NCI-H226 (cell line): Measurements from ENCODE around the gene SLC44A1.

Experiments used
- DNase-seq: peaks from one replicate; pipeline ENCODE4 v3.0.0-alpha.2; 2015

The SLC44A1 gene

DNA sequence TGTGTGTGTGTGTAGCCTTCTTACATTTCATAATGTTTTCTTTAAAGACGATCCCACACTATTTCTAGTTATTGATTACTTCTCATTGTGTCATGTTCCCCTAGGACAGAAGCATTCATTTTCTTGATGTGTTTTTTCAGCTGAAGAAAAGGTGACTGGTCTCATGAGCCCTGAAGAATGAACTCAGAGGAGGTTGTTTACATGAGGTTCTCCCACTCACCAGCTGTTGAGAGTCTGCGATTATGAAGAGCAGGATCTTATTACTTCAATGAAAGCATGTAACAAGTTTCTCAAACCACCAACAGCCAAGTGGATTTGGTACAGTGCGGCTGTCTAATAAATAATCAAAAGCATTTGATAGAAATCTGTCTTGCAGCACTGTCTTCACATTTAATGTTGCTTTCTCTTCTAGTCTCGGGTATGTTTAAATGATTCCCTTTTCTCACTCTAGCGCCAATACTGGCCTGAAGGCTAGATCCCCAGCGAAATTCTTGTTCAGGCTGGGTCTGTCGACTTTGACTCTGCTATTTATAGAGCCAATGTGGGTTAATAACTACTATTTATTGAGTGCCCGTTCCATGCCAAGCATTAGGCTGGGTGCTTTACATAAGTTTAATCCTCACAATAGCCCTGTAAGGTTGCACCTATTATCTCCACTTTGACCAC lies 193.8 kb downstream of the SLC44A1 start:
- peak; percentile 40 for DNase-seq

DNA sequence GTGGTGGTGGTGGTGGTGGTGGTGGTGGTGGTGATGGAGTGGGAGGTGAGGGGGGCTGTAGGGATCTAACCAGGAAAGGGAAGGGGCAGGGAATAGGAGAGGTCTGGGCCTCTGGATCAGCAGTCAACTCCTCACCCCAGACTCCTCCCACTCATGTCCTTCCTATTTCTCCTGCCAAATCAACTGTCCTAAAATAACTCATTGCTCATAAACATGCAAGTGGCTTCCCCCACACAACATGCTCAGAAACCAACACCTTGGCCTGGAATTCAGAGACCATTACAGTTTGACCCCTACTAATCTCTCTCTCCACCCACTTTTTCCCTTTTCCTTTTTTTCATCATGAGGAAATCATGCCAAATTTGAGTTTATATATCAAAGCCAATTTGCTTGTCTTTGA lies 195.0 kb downstream of the SLC44A1 start:
- peak; percentile 16 for DNase-seq

DNA sequence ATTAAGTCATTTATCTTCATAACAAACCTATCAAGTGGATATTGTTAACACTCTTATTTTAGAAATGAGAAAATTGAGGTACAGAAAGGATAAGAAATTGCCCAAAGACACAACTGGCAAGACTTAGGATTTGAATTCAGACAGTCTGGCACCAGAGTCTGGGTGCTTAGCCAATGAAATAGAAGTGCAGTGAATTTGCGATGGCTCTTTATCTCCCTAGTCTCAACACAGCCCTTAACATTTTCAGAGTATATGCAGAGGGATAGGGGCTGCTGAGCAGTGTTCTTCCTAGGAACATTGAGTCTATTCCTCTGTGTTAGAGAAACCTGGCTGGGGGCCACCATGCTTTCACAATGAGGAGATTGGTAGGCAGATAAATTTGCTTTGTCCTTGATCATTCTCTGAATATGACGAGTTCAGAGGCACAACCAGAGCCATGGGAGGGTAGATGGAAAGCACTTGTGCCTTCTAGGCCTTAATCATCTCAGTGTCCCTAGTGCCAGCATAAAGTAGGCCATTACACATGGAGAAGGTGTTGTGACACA lies 197.2 kb downstream of the SLC44A1 start:
- no peak for DNase-seq

DNA sequence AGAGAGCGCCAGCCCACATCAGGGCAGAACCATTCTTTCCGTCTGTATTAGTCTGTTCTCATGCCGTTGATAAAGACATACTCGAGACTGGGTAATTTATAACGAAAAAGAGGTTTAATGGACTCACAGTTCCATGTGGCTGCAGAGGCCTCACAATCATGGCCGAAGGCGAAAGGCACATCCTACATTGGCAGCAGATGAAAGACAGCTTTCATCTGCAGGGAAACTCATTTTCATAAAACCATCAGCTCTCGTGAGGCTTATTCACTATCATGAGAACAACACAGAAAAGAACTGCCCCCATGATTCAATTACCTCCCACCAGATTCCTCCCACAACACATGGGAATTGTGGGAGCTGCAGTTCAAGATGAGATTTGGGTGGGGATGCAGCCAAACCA lies 198.7 kb downstream of the SLC44A1 start:
- DNase-seq, result no peak

DNA sequence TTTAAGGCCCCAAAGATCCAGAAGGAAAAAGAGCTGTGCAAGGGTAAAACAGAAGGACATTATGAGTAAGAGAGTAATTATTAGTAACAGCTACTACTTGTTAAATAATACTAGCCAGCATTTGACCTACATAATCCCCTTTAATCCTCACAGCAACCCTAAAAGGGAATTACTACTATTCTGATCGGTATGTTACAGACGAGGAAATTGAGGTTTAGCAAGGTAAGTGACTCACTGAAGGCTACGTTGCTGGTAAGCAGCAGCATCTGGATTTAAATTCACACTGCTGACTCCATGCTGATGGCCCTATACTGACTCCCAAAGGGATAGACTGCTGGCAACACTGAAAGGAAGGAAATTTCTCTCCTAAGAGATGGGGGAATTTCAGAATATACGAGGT lies 199.7 kb downstream of the SLC44A1 start:
- no peak for DNase-seq

DNA sequence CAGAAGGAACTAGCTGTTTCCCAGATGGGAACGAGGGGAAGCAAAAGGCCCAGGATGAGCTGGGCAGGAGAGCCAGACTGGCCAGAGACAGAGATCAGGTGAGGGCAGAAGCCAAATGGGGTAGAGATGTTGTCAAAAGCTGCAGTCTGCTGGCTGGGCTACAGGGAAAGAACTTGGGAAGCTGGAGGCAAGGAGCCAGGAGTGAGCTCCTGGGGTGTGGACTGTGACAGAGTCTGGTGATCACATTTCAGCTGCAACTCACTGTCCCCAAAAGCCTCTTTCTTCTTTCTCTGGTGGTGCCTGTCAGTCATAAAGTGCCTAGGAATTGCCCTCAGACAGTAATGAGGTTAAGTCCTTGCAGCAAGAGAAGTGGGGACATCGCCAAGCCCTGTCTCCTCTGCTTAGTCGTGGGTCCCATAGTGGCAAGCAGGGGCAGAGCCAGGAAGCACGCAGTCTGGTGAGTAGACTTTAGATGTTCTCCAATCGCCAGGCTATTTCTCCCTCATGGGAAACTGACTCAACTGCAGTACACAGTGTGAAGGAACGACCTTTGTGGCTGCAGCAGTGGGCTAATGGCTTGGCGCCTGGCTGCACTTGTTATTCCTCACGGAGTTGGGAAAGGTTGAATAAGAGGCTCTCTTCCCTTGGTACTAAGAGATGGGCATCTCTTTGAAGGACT lies 200.9 kb downstream of the SLC44A1 start:
- no peak for DNase-seq

DNA sequence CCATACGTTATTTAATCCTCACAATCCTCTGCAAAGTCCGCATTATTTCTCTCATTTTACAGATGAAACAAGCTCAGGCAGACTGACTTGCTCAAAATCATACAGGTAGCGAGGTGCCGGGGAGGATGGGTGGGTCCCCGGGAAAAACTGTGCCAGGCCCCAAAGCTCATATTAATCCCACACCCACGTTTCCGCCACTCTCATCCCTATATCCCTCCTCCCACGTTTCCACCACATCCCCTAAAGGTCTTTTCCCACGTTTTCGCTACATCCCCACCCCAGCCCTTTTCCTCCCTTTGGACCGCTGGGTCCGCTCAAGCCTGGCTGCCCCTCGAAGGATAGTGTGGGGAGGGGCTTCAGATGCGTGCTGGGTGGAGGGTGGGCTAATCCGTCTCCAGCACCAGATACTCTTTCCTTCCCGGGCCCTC lies 202.9 kb downstream of the SLC44A1 start:
- no peak for DNase-seq

DNA sequence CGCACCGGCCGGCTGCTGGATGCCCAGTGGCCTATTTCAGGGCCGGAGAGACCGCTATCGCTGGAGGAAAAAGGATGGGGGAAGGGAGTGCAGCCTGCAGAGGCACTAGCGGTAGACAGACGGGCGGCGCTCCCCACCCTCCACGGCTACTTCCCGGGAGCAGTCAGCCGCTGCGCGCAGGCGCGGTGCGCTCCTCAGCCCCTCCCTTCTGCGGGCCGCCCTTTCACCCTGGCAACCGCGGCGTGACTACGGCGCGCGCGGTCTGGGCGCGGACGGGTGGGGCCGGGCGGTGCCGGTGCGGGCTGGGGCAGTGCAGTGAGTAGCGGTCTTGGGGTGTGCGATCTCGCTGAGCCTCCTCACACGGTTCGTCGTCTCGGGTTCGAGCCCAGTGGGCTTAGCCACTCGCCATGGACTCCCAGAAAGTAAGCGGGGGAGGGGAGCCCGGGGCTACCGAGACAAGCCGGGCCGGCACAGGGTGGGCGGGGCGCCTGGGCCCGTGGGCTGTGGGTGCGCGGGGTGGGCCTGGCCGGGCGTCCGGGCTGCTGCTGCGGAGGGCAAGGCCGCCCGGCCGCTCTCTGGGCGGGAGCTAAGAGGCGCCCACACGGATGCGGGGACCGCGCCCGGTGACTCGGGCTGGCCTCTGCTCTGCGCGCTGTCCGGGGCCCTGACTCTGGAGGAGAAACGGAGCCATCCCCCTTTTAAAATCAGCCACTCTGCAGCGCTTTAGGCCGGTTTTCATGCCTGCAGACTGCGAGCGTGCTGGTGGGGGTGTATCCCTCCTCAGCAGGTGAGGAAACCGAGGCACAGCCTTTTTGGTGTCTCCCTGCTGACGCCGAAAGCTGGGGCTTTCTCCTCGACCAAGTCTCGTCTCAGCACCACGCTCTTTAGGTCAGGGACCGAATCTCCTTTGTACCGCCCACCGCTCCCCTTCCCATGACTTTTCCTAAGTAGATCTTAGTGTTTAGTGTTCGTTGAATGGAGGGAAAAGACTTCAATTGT lies 203.7 kb downstream of the SLC44A1 start, which contains the start of gene FSD1L:
FSD1L (plus strand) TSS at position 221 of the 999 bp plus-strand sequence; CDS start at position 408, 187 bp downstream.
- peak; percentile 90 for DNase-seq

DNA sequence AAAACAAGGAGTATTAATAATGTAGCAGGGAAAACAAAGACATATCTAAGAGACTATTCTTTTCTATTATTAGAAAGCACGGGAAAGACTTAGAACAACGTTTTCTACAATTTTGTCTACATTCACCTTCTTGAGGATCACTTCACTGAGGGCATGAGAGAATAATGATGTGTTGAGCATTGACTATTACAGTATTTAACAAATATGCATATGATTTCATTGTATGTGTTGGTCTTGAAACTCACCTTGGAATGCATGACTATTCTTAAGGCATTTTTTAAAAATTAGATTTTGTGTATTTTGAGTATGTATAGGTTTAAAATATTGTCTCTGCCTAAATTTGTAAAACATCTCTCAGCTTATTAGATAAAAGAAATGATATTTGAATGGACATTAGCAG lies 204.6 kb downstream of the SLC44A1 start:
- DNase-seq, result no peak

DNA sequence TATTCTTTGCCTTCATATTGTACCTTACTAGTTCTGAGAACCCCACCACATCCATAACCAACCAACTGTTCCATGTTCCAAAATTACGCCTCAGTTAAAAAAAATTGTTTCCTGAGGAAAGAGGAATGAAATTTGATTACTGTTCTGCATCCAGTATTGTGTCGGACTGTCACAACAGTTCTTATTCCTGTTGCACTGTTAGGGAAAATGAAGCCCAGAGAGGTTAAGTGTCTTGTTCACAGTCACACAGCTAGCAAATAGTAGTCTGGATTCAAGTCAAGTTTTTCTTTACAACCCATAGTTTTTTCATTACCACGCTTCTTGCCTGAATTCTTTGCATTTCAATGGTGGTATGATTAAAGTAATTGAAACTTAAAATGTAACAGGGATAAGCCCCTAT lies 207.7 kb downstream of the SLC44A1 start:
- no peak for DNase-seq

DNA sequence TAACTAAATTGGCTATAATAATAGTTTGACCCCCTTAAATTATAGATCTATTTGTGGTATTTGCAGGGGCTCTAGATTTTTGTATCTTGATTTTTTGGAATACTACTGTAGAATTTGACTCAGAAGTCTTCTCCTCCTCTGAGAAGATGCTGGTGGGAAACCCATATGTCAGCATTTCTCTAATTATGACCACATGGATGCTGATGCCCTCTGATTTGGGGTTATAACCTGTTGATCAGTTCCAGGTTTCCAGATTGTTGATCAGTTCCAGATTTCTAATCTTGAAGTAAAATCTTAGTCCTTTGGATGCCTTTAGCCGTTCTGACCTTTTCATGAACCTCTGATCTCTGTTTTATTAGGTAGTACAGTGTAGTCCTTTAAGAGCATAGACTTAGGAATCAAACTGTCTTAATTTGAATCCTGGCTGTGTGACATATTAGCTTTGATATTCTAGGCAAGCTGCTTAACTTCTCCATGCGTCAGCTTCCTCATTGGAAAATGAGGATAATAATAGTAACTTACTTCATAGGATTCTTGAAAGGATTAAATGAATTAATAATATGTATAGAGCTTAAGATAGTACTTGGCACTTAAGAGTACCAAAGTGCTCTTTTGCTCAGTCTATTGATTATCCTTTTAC lies 211.5 kb downstream of the SLC44A1 start:
- DNase-seq, result no peak

DNA sequence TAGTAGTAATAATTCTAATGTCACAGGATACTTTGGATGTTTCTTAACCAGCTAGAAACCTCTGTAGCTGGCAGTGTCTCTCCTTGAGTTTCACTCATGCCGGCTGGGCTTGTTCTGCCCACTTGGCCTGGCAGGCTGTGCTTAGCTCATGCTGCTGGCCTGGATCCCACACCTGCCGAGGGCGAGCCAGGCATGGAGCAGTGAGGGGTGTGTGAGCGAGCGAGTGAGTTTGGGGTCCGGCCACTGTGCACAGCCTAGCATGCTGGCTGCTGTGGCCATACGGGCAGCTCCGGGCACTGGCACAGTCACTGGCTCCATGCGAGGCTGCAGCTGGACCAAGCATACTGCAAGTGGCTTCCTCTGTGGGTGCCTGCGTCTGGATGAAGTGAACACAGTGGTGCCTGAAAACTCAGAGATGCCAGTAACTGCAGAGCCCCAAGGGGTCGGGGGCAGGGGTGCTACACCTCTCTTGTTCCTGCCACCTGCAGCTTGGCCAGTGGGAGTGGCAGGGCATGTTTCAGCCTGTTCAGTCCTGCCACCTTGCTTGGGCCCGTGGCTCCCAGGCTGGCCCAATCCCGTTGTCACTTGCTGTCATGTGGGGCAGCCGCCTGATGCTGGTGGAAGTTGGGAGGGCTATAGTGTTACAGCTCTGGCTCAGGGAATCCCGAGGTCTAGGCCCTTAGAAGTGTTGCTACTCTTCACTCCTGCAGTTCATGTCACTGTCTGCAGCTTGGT lies 213.3 kb downstream of the SLC44A1 start:
- no peak for DNase-seq

DNA sequence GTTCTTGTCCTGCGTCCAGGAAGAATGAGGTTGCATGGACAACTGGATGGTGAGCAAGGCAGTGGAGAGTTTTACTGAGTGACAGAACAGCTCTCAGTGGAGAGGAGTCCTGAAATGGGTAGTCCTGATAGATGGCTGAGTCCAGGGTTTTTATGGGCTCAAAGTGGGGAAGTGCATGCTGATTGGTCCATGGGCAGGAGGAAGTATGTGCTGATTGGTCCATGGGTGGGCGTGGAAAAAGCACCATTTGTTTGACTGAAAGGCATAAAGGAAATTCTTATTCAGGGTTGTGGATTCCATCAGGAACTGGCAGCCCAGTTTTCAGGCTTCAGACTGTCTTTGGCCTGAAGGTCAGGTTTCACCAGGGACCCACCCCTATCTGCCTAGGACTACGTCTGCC lies 214.0 kb downstream of the SLC44A1 start:
- no peak for DNase-seq

DNA sequence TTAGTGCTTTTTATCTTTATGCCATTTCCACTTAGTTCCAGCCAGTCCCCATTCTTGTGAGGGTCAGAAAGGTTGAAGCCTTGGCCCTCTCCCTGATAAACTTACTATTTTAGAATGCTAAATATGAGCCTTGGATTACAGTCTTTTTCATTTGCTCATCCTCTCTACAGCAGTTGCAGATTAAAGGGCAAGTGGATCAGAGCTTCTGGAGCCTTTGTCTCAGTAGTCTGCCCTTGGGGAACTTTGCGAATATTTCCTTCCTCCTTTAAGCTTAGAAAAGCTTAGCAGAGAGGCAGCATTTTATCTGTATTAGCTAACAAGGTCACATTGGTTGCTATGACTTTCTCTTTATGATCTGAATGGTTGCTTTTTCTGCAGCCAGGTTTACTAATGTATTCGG lies 214.9 kb downstream of the SLC44A1 start:
- DNase-seq, result no peak

DNA sequence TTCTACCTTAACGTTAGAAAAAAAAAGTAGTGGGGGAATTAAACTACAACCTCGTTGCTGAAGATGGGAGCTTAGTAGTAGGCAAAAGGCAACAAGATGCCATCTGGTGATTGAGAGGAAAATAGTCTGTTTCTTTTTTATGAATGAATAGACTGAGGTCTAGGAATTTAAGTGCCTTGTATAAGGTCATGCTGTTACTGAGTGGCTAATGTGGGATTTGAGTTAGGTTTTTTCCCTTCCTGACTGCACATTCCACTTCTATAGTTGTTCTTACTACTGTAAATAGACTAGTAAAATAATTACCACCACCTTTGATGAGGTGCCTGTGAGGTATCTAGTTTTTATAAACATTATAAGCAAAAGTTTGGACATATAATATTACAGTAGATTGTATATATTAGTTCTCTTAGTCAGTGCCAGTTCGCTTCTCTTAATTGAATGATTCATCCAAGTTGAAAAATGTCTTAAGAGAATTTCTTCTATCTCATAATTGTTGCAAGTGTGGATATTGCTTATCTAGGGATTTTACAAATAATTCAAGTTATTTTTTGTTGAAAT lies 222.5 kb downstream of the SLC44A1 start:
- DNase-seq, result no peak

DNA sequence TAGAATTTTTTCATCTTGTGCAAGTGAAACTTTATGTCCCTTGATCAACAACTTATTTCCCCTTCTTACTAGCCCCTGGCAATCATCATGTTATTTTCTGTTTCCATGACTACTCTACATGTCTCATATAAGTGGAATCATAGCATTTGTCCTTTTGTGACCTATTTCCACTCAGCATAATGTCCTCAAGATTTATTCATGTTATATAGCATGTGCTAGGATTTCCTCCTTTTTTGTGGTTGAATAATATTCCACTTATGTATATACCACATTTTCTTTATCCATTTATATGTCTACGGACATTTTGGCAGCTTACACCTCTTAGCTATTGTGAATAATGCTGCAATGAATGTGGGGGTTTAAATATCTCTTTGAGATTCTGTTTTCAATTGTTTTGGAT lies 224.4 kb downstream of the SLC44A1 start:
- DNase-seq, result no peak

DNA sequence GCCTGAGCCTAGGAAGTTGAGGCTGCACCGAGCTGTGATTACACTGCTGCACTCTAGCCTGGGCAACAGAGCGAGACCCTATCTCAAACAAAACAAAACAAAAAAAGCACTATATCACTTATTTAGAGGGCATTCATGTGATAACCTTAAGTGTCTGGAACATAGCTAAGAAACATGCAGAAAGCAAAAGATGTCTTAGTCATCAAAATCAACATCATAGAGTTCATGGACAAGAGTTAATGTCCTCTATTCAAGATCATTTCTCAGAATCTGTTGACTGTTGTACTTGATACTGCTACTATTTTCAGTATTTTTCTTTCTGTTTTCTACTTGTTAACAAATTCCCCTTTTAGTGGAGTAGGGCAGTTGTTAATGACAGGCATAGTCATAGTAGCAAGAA lies 228.8 kb downstream of the SLC44A1 start:
- DNase-seq, result no peak

DNA sequence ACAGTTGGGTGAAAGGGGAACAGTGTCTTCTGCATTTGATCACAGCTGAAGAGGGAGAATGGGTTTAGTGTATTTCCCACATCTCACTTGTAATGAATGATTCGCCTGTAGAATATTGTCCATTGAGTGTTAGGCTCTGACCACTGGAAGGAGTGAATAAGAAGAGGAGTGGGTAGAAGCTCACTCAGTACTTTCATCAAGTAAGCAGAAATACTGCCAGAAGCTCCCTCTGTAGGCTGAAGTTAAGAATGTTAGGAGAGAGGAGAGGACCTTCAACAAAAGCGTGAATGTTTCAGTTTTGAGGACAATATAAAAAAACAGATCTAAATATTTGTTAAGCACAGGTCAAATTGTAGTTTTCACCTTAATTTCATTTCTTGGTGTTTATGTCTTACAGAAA lies 230.9 kb downstream of the SLC44A1 start:
- peak; percentile 14 for DNase-seq

DNA sequence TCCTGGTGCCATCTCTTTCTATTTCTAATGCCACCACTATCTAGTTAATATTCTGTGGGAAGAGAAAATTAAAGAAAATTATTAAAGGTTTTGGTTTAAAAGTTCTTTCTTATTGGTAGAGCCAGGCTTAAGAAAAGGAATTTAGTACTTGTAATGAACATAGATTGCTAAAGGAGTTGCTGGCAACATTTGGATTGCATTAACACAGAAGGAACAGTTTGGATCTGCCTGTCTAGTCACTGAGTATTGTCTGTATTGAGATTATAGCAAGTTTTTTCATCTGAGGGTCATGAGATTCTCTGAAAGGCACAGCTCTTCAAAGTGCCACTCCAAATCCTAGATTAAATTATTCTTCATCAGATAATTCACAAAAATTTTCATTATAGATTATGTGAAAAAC lies 235.4 kb downstream of the SLC44A1 start:
- DNase-seq, result no peak

DNA sequence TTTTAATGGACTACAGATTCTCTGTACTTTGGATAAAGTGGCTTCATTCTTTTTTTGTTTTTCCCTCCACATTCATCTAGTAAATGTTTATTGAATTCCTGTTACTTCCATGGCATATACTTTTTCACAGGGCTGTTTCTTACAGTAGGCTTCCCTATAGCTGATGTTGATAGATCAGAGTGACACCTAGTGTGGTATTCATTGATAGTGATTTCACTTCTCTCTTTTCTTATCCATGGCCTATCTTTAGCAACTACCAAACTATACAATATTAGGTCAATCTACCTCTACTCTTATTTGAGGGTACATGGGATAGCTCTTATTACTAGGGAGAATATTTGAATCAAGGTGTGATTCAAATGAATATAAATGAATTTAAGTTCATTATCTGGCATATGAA lies 239.2 kb downstream of the SLC44A1 start:
- no peak for DNase-seq

DNA sequence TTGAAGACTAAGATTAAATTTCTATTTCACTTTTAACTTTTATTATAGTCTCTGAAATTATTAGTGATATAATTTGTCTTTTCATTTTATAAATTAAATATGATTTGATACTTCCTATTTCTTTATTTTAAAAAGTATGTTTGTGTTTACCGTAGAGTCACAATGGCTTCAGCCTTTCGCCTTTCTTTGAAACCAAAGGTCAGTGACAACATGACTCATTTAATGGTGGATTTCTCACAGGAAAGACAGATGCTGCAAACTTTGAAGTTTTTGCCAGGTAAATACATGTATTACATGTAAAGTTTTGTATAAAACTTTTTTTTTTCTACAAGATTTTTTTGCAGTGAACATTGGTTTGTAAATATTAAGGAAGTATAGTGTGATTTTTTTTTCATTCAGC lies 239.8 kb downstream of the SLC44A1 start:
- no peak for DNase-seq

DNA sequence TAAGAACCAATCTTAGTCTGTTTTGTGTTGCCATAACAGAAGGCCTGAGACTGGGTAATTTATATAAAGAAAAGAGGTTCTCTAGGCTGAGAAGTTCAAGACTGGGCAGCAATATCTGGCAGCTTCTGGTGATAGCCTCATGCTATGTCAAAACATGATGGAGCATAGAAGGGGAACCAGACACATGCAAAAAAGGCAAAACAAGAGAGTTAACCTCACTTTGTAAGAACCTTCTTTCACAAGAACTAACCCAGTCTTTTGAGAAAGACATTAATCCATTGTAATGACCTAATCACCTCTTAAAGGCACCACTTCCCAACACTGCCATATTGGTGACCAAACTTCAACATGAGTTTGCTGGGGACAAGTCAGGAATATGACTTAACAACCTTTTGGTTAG lies 240.7 kb downstream of the SLC44A1 start:
- DNase-seq, result no peak
